Amniotic epithelial cell (primary cell): ENCODE measurements around the gene EOMES.

Experiments used
- DNase-seq: peaks from one replicate; pipeline ENCODE4 v3.0.0-alpha.2; 2010; ENCODE audit warnings: low read depth

The EOMES gene

GRCh38 chr3:27681249-27681748, 40.8 kb downstream of the EOMES start:
- peak; percentile 93 for DNase-seq

- peak; percentile 42 for DNase-seq
Measured at GRCh38 chr3:27680517-27681246, 41.4 kb downstream of the EOMES start.

- no peak for DNase-seq
Measured at GRCh38 chr3:27679691-27680090, 42.4 kb downstream of the EOMES start.

- DNase-seq = no peak
Measured at GRCh38 chr3:27678234-27678633, 43.9 kb downstream of the EOMES start.

GRCh38 chr3:27677565-27677964, 44.6 kb downstream of the EOMES start:
- DNase-seq = peak; percentile 99

- peak; percentile 59 for DNase-seq
Measured at GRCh38 chr3:27675287-27675686, 46.8 kb downstream of the EOMES start.

GRCh38 chr3:27673701-27674100, 48.4 kb downstream of the EOMES start:
- no peak for DNase-seq

GRCh38 chr3:27671101-27671500, 51.0 kb downstream of the EOMES start:
- no peak for DNase-seq

GRCh38 chr3:27670619-27671018, 51.5 kb downstream of the EOMES start:
- no peak for DNase-seq

- DNase-seq = no peak
Measured at GRCh38 chr3:27669591-27669990, 52.5 kb downstream of the EOMES start.

GRCh38 chr3:27667751-27668150, 54.4 kb downstream of the EOMES start:
- no peak for DNase-seq

- DNase-seq = peak; percentile 80
Measured at GRCh38 chr3:27666708-27667107, 55.4 kb downstream of the EOMES start.

- peak; percentile 14 for DNase-seq
Measured at GRCh38 chr3:27666272-27666671, 55.9 kb downstream of the EOMES start.
